Neural cell (in vitro differentiated cells): ENCODE data around the gene SLFN14. TPM values are rescaled to one million over a fixed set of nuclear protein-coding genes. Genes with fewer than 3 reads are reported as not detected.
"Not testable (repeated sequence)": the region's sequence is repeated elsewhere in the genome, so short reads cannot be mapped to it uniquely, and the experiment has no call there.

ENCODE experiments used
- H2AFZ ChIP-seq: fragments of 200-600, 300-800 bp; sonication (generic), shearing (Covaris generic); 2 replicates; pipeline ENCODE4 v1.6.0; 2014; ENCODE audit warnings: low read depth, mild to moderate bottlenecking, antibody characterized with exemption, low read length, moderate library complexity
- H3F3A ChIP-seq: fragments of 200-600 bp; shearing (Covaris generic); 2 replicates; pipeline ENCODE4 v1.6.1; 2016; ENCODE audit warnings: mild to moderate bottlenecking, moderate library complexity, mixed read lengths, antibody characterized with exemption, low read length; ENCODE audit not compliant: insufficient read depth, poor library complexity, severe bottlenecking
- H3K27ac ChIP-seq: fragments of 200-600, 300-800 bp; sonication (generic), shearing (Covaris generic); 2 replicates; pipeline ENCODE4 v1.5.1; 2014; ENCODE audit warnings: mild to moderate bottlenecking, low read length, moderate library complexity
- H3K27me3 ChIP-seq: fragments of 300-800, 200-600 bp; sonication (generic), shearing (Covaris generic); 2 replicates; pipeline ENCODE4 v1.6.0; 2014; ENCODE audit warnings: mild to moderate bottlenecking, low read depth, low read length, moderate library complexity; ENCODE audit not compliant: insufficient read depth
- H3K36me3 ChIP-seq: fragments of 300-800, 200-600 bp; sonication (generic), shearing (Covaris generic); 2 replicates; pipeline ENCODE4 v1.5.1; 2014; ENCODE audit warnings: mild to moderate bottlenecking, antibody characterized with exemption, low read length, moderate library complexity; ENCODE audit not compliant: insufficient read depth
- H3K4me2 ChIP-seq: fragments of 300-800, 200-600 bp; sonication (generic), shearing (Covaris generic); 2 replicates; pipeline ENCODE4 v1.6.0; 2014; ENCODE audit warnings: mild to moderate bottlenecking, low read length
- H3K4me3 ChIP-seq: fragments of 300-800, 200-600 bp; sonication (generic), shearing (Covaris generic); 2 replicates; pipeline ENCODE4 v1.5.1; 2014; ENCODE audit warnings: mild to moderate bottlenecking, low read length, moderate library complexity
- H3K79me2 ChIP-seq: fragments of 200-600 bp; shearing (Covaris generic); replicated peaks from 2 replicates; pipeline ENCODE4 v1.6.0; 2014; ENCODE audit warnings: mild to moderate bottlenecking, low read length, moderate library complexity; ENCODE audit not compliant: insufficient read depth
- H3K9ac ChIP-seq: fragments of 300-800, 200-600 bp; sonication (generic), shearing (Covaris generic); 2 replicates; pipeline ENCODE4 v1.6.1; 2016; ENCODE audit warnings: mild to moderate bottlenecking, low read length, mixed read lengths
- H3K9me2 ChIP-seq: fragments of 200-600 bp; shearing (Covaris generic); 2 replicates; pipeline ENCODE4 v1.6.1; 2016; ENCODE audit warnings: mild to moderate bottlenecking, low read length, mixed read lengths; ENCODE audit not compliant: insufficient read depth
- H3K9me3 ChIP-seq: fragments of 200-600, 300-800 bp; sonication (generic), shearing (Covaris generic); 2 replicates; pipeline ENCODE4 v1.6.1; 2016; ENCODE audit warnings: mild to moderate bottlenecking, mixed run types, low read length, moderate library complexity, mixed read lengths
- H4K20me1 ChIP-seq: fragments of 200-600 bp; shearing (Covaris generic); 2 replicates; pipeline ENCODE4 v1.6.1; 2016; ENCODE audit warnings: mild to moderate bottlenecking, mixed run types; ENCODE audit not compliant: insufficient read depth
- CTCF ChIP-seq: fragments of 450-650 bp; IDR thresholded peaks from 2 replicates; pipeline ENCODE4 v1.5.1; 2014; ENCODE audit warnings: antibody characterized with exemption, mild to moderate bottlenecking, moderate library complexity; ENCODE audit not compliant: poor library complexity, severe bottlenecking
- EP300 ChIP-seq: fragments of 450-650 bp; conservative IDR thresholded peaks from 2 replicates; pipeline ENCODE4 v1.6.1; 2014; ENCODE audit warnings: antibody characterized with exemption, mild to moderate bottlenecking, moderate library complexity; ENCODE audit not compliant: poor library complexity, severe bottlenecking
- EZH2 ChIP-seq: fragments of 200-600, 300-800 bp; shearing (Covaris generic), sonication (generic); IDR thresholded peaks from 2 replicates; pipeline ENCODE4 v1.6.1; 2014; ENCODE audit warnings: antibody characterized with exemption, low read length, borderline replicate concordance, mild to moderate bottlenecking; ENCODE audit not compliant: insufficient read depth, poor library complexity, severe bottlenecking
- MXI1 ChIP-seq: fragments of 450-650 bp; conservative IDR thresholded peaks from 2 replicates; pipeline ENCODE4 v1.6.1; 2014; ENCODE audit warnings: antibody characterized with exemption, mild to moderate bottlenecking; ENCODE audit not compliant: poor library complexity, severe bottlenecking
- POLR2AphosphoS5 ChIP-seq: IDR thresholded peaks from 2 replicates; pipeline ENCODE4 v1.6.1; 2012
- RAD21 ChIP-seq: fragments of 450-650 bp; conservative IDR thresholded peaks from 2 replicates; pipeline ENCODE4 v1.6.1; 2014; ENCODE audit warnings: antibody characterized with exemption, mild to moderate bottlenecking, moderate library complexity
- REST ChIP-seq: IDR thresholded peaks from 2 replicates; pipeline ENCODE4 v1.6.1; 2012; ENCODE audit warnings: borderline replicate concordance
- SMC3 ChIP-seq: fragments of 450-650 bp; conservative IDR thresholded peaks from 2 replicates; pipeline ENCODE4 v1.6.1; 2014; ENCODE audit warnings: antibody characterized with exemption, mild to moderate bottlenecking, moderate library complexity; ENCODE audit not compliant: poor library complexity
- TAF1 ChIP-seq: IDR thresholded peaks from 2 replicates; pipeline ENCODE4 v1.6.1; 2012; ENCODE audit warnings: low read depth
- polyA plus RNA-seq: library from polyadenylated mRNA; depleted of rRNA; stranded (reverse); fragments of >200 nt; gene quantifications from 2 replicates; pipeline ENCODE4 v1.2.3, GENCODE V29; 2014

SLFN14 gene
- polyA plus RNA-seq, 1 donor from 2014 or later: not detected

GRCh38 chr17:35519439-35519838 lies 41.2 kb downstream of the SLFN14 start:
- Histone ChIP-seq H3K36me3 (no peaks in the 10 kb centered on the region), H3K9ac (no peak overlapping the region), H3K4me2 (no peak overlapping the region), H3K4me3 (no peak overlapping the region), H3K79me2 (no peaks in the 10 kb centered on the region), H3K27me3 (no peaks in the 10 kb centered on the region), H3K9me2 (no peaks in the 10 kb centered on the region), H3K9me3 (no peaks in the 10 kb centered on the region), H2AFZ (no peak overlapping the region), H4K20me1 (no peaks in the 10 kb centered on the region), H3F3A (no peaks in the 10 kb centered on the region), H3K27ac (no peak overlapping the region)
- TF ChIP-seq EZH2 (no peak), MXI1 (no peak), RAD21 (no peak), REST (no peak), CTCF (no peak), SMC3 (no peak), POLR2AphosphoS5 (no peak), EP300 (no peak), TAF1 (no peak)

- not testable (repeated sequence) for H3K4me2 ChIP-seq, H3K9me3 ChIP-seq, H3F3A ChIP-seq, H2AFZ ChIP-seq, H4K20me1 ChIP-seq, H3K4me3 ChIP-seq, H3K36me3 ChIP-seq, H3K79me2 ChIP-seq, H3K9me2 ChIP-seq, H3K27ac ChIP-seq, H3K27me3 ChIP-seq, H3K9ac ChIP-seq
These were observed 42.2 kb downstream of the SLFN14 start for GRCh38 chr17:35518431-35518830.

- H4K20me1 ChIP-seq: no peaks in the 10 kb centered on the region
- H3K9ac ChIP-seq: no peak overlapping the region
- no peak overlapping the region for H3K4me2 ChIP-seq
- TF ChIP-seq SMC3 (no peak), CTCF (no peak), RAD21 (no peak), EP300 (no peak), EZH2 (no peak), REST (no peak), TAF1 (no peak), POLR2AphosphoS5 (no peak), MXI1 (no peak)
- H3K27ac ChIP-seq: no peak overlapping the region
- no peaks in the 10 kb centered on the region for H3K27me3 ChIP-seq
- no peaks in the 10 kb centered on the region for H3K79me2 ChIP-seq
- no peak overlapping the region for H2AFZ ChIP-seq
- no peaks in the 10 kb centered on the region for H3K9me2 ChIP-seq
- H3K9me3 ChIP-seq: no peaks in the 10 kb centered on the region
- H3K36me3 ChIP-seq: no peaks in the 10 kb centered on the region
- no peaks in the 10 kb centered on the region for H3F3A ChIP-seq
- no peak overlapping the region for H3K4me3 ChIP-seq
These were observed 45.6 kb downstream of the SLFN14 start for GRCh38 chr17:35515027-35515426.
